ELF-1 (cell line): Measurements from ENCODE around the gene DNAH1.
A peak's percentile ranks its signal among the peaks of the same experiment; 100 is the strongest.

Source experiments
- DNase-seq: peaks from one replicate; pipeline ENCODE4 v3.0.0-alpha.2; 2016; ENCODE audit warnings: low read depth, low spot score

The DNAH1 gene

DNA sequence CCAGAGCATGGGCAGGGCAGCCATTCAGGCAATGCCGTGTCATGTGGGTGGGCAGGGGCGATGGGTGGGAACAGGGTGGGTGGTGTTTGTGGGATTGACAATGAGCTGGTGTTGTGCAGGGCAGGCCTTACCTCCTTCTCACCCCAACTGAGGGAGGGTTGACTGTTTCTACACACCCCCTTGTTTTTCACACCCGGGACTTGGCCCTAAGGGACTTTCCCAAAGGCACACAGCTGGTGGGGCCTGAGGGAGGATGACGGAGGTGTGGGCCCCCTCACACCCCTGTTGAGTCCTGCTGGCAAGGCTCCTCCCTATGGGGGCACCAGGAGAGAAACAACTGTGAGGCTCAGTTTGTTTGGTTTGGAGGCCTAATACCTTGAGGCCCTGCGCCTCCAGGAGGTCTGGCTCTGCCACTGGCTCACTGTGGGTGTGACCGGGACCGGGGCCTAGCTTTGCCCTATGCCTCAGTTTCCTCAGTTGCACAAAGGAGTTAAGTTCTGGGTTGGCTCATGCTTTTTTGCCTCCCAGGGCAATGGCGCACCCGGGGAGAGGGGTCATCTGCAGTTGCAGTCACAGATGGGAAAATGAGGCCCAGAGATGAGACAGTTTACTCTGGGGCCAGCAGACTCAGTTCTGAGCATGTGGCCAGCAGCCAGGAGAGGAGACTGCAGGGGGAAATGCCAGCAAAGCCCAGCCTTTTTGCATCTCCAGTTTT, 5.1 kb upstream of the DNAH1 start:
- no peak for DNase-seq

GRCh38 chr3:52311576-52312119, 4.5 kb upstream of the DNAH1 start:
- peak; percentile 55 for DNase-seq

GRCh38 chr3:52313188-52313773, 2.8 kb upstream of the DNAH1 start:
- no peak for DNase-seq

DNA sequence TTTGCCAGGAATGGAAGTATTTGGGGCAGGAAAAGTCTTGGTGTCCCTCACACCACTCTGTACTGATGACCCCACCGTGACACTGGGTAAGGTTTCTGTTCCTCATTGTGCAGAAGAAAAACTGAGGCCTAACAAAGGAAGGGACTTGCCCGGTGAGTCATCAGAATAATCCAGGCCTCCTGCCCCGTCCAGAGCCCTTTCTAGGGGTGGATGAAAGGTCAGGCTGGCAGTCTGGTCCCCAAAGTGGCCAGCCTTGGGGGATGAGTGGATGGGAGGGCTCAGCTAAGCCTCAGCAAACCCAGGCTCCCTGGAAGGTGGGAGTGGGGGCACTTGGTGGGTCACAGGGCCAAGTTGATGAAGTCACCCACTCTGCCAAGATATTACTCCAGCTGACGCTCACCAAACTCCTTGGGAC, 2.3 kb upstream of the DNAH1 start:
- DNase-seq = no peak

DNA sequence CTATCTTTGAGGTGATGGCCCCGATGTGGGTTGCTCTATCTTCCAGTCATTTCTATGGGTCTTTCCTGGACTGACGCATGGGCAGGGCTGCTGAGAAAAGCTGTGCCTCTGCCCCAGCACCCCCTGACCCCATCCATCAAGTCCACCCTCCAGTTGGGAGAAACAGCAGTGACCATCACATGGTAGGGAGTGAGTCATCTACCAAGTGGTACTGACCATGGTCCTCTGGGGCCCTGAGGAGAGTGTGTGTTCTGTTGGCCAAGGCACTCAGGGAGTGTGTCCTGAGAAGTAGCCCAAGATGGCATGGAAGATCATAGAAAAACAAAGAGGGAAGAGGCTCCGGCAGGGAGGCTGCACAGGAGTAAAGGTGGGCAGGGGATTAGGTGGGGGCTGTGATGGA, 1.6 kb upstream of the DNAH1 start:
- DNase-seq = no peak

DNA sequence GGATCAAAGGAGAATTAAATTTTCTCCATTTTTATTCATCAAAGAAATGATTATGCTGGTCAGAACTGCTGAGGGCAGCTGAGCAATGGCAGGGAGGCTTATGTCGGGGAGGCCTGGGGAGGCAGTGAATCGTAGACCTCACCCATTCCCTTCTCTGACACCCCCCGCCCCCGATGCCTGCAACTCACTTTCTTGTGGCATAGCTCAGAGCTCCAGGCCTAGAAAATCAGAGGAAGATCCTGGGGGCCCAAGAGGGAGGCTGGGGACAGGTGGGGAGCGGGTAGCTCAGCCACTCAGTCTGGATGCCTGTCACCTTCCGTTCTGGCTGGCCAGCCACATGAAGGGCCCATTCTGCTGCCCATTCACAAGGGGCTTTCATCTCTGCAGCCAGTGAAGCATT, 1.1 kb upstream of the DNAH1 start:
- no peak for DNase-seq

GRCh38 chr3:52317208-52318000, 1.3 kb downstream of the DNAH1 start:
- DNase-seq = peak; percentile 93

GRCh38 chr3:52318186-52318816, 2.2 kb downstream of the DNAH1 start:
- peak; percentile 59 for DNase-seq

DNA sequence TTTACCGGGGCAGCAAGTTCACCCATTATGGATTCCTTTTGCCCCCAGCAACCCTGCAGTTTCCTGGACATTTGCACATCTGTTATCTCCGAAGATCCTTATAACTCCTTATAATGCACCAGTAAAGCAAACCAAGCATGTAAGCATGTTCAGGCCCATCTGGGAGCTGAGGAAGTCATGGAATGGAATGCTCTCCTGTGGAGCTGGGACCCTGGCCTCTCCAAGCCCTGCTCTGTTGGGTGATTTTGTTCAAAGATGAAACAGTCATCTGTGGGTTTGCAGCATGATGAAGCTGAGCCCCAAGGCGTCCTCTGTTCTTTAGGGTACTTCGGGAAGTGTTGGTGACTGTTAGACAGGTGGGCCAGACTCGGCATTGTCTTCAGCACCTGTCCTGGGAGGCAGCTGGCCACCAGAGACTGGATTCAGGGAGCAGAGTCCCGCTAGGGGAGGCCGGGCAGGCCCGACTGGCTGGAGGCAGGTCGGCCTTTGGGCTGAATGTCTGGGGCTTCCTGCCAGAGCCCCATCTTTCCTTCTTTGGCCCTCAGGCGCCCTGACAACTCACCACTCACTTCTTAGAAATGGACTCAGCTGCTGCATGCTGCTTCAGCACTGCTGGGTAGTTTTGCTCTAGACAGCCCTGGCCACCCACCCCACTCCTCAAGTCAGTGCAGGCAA, 3.9 kb downstream of the DNAH1 start:
- no peak for DNase-seq

DNA sequence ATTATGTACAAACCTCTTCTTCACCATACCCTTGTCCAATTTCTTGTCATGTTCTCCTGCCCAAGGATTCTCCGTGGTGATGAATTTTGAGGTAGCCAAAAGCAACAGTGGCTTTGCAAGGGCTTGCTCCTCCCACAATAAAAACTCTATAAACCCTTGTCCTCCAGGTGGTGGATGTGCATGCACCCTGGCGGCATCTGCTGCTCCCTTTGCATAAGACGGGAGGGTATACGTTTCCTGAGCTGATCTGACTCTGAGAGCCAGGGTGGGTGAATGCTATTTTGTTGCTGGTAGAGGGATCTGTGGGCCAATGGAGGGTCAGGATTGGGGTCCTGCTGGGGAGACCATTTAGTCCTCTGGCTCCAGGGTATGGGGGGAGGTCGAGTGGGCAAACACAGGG, 5.4 kb downstream of the DNAH1 start:
- no peak for DNase-seq

DNA sequence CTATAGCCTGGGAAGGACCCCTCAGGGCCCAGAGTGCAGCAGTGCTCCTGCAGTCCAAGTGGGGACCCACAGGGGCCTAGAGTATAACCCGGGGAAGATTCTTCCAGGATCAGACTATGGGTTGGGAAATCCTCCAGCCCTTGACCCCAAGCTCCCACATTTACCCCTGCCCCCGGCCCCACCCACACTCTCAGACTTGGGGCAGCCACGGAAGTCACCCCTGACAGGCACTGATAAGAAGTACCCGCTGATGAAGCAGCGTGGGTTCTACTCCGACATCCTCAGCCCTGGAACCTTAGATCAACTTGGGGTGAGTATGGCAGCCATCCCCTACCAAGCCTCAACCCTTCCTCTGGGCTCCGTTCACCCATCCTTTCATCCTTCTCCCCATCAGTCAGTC, 6.3 kb downstream of the DNAH1 start:
- no peak for DNase-seq

GRCh38 chr3:52323526-52324295, 7.6 kb downstream of the DNAH1 start:
- DNase-seq = no peak

DNA sequence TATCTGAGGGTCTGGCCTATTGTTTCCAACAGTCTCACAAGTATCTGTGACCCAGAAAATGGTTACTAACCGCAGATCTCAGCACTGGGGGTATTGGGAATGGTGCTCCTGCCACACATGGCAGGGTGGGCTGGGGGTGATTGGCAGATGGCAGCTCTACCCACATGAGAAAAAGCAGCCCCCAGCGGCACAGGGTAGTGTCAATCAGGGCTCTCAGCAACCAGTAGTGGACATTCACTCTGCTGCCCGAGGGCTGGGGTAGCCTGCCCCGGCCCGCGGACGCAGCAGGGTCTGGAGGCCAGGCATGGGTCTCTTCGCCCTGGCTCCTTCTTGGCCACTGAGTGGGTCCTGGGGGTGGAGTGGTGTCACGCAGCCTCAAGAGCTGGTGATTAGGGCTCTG, 8.6 kb downstream of the DNAH1 start:
- no peak for DNase-seq

- no peak for DNase-seq
Measured at GRCh38 chr3:52325686-52326085, 9.6 kb downstream of the DNAH1 start.

DNA sequence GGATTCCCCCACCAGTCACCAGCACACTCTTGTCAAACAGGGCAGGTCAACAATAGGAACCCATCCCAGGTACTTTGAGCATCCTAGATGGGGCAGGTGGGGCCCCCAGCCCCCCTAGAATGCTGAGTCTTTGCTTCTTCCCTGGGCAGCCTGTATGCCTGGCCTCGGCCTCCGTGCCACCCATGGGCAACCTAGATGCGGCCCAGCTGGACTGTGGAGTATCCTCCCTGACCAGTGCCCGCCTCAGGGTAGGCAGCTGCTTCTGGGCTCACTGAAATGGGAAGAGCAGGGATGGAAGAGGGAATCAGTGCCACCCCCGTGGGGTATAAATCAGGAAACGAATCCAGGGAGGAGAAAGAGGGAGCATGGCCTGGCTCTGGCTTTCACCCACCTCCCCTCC, 10.9 kb downstream of the DNAH1 start:
- DNase-seq = no peak

DNA sequence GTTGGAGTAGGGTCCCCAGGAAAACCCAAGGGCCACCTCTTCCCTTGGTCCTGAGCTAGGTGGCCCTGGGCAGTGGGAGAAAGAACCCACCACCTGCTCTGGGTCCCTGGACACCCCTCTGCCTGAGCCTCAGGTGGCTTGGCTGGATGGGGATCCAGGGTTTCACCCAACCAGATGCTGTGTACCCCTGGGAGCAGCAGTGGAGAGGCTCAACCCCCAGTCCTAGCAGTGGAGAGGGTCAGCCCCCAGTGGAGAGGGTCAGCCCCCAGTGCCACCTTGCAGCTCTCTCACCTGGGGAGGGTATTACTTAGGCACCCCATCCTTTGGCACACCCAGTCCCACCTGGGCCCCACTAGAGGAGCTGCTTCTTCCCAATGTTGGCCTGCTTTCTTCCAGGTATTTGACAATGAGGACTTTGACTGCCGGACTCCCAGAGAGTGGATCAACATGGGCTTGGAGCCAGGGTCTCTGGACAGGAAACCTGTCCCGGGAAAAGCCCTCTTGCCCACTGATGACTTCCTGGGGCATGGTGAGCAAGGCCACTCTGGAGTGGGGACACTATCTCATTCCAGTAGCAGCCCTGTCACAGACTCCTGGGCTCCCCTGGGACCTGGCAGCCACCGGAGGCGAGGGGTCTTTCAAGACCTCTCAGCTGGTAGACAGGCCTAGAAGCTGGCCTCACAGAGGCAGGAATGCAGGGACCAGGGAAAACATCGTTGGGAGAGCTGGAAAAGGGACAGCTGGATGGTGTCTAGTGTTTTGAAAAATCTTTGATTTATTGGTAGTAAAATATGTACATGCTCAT, 11.6 kb downstream of the DNAH1 start:
- DNase-seq = no peak

GRCh38 chr3:52328536-52329080, 12.5 kb downstream of the DNAH1 start:
- no peak for DNase-seq

DNA sequence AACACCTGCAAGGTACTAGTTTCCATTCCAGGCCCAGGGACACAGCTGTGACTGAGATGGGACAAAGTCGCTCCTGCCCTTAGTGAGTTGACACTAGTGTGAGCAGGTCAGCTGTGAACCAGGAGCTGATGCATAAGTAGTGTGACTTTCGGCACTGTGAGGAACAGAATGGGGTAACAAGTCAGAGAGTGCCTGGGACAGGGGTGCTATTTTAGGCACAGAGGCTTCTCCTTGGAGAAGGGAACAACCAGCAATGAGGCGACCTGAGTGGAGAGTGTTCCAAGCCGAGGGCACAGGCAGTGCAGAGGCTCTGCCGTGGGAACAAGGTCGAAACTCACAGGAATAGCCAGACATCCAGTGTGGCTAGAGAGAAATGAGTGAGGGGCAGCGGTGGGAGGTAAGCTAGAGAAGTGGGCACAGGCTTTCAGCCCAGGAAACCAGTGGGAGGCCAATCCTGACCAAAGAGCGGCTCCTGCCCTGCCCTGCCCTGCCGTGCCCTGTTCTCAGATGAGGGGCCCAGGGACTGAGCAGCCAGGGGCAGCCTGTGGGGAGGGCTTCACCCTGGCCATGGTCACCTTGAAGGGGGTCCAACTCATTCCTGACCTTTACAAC, 14.2 kb downstream of the DNAH1 start:
- DNase-seq = no peak

DNA sequence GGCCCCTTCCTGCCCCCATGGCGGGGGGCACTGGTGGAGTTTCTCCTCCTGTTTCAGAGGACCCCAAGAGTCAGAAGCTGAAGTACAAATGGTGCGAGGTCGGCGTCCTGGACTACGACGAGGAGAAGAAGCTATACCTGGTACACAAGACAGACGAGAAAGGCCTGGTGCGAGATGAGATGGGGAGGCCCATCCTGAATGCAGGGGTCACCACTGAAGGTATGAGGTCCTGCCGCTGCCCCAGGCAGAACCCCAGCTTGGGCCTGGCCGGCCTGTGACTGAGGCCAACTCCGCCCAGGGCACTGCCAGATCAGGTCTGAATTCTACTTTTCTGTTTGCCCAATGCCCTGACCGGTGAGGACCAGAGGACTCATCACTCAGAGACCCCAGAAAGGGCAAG, 15.0 kb downstream of the DNAH1 start:
- no peak for DNase-seq
